Articular chondrocyte of knee joint (primary cell): Measurements from ENCODE around the gene DNAH11. TPM values are rescaled to one million over a fixed set of nuclear protein-coding genes. Genes with fewer than 3 reads are reported as not detected.

Source experiments
- total RNA-seq: library from RNA; depleted of rRNA; stranded (reverse); fragments of >200 nt; gene quantifications from 2 replicates; pipeline ENCODE4 v1.2.3, GENCODE V29; 2012

Gene DNAH11, protein sequence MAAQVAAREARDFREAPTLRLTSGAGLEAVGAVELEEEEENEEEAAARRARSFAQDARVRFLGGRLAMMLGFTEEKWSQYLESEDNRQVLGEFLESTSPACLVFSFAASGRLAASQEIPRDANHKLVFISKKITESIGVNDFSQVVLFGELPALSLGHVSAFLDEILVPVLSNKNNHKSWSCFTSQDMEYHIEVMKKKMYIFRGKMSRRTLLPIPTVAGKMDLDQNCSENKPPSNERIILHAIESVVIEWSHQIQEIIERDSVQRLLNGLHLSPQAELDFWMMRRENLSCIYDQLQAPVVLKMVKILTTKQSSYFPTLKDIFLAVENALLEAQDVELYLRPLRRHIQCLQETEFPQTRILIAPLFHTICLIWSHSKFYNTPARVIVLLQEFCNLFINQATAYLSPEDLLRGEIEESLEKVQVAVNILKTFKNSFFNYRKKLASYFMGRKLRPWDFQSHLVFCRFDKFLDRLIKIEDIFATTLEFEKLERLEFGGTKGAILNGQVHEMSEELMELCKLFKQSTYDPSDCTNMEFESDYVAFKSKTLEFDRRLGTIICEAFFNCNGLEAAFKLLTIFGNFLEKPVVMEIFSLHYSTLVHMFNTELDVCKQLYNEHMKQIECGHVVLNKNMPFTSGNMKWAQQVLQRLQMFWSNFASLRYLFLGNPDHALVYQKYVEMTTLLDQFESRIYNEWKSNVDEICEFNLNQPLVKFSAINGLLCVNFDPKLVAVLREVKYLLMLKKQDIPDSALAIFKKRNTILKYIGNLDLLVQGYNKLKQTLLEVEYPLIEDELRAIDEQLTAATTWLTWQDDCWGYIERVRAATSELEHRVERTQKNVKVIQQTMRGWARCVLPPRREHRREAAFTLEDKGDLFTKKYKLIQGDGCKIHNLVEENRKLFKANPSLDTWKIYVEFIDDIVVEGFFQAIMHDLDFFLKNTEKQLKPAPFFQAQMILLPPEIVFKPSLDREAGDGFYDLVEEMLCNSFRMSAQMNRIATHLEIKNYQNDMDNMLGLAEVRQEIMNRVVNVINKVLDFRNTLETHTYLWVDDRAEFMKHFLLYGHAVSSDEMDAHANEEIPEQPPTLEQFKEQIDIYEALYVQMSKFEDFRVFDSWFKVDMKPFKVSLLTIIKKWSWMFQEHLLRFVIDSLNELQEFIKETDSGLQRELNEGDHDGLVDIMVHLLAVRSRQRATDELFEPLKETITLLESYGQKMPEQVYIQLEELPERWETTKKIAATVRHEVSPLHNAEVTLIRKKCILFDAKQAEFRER (N-terminal part only)
- total RNA-seq, result 0.39 and 1.3 TPM in 2 replicates

DNA sequence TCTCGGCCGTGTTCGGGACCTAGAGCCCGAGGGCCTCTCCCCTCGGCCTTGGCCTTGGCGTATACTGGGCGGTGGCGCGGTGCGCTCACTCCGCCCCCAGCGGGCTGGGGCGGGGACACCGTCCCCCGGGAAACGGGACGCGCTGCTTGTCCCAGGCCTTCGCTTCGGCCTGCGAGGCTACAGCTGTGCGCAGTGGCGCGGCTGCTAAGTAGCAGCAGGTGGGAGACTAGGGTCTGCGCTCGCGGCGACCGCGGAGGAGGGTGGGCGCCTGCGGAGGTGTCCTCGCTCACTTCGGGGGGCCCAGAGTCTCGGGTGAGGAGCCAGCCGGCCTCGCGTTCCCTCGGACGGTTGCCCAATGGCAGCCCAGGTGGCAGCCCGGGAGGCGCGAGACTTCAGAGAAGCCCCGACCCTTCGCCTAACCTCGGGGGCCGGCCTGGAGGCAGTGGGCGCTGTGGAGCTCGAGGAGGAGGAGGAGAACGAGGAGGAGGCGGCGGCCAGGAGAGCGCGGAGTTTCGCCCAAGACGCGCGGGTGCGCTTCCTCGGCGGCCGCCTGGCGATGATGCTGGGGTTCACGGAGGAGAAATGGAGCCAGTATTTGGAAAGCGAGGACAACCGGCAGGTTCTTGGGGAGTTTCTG is at the start of gene DNAH11:
DNAH11 (plus strand) TSS at position 149 of the 637 bp plus-strand sequence; CDS start at position 356, 207 bp downstream.

DNA sequence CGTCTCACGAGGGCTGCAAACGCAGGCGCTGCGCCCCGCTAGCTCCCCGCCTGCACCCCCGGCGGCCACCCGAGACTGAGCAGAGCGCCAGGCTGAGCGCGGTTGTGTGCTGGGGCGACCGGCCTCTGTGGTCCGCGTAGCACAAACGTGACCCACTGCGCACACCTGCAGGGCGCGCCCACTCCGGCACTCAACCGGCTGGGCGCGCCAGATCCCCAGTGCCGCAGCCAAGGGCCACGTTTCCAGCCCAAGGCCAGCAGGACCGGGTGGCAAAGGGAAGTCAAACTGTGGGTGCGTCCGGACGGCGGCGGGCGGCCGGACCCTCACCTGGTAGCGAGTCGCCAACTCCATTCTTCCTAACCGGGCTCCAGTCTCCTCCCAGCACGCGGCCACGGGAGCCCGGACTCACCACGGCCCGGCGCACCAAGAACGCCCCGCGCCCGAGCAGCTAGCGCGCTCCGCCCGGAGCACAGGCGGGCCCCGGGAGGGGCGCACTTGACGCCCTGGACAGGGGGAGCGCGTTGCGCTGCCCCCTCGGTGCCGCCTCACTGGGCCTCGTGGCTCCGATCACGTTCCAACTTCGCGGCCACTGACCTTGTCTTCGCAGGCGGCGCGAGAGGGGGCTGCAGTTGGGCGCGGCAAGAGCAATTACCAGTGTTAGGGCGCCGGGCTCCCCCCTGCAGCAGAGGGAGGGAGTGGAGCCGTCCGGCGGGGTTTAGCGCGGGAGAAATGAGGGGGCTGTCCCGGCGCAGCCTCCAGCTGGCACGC is 402.8 kb downstream of the DNAH11 start, which contains the start of gene CDCA7L:
CDCA7L (minus strand) TSS at position 446 of the 768 bp plus-strand sequence; CDS start at position 351, 95 bp downstream.

Other genes with a start within 250 kb of the DNAH11 start
- 7.8 and 9.5 TPM in 2 replicates for gene SP4, start 115.0 kb upstream of the DNAH11 start, total RNA-seq